Measurements from ENCODE around the gene LRRC8E.
"Not testable (repeated sequence)": the region's sequence is repeated elsewhere in the genome, so short reads cannot be mapped to it uniquely, and the experiment has no call there.

Gene LRRC8E

DNA sequence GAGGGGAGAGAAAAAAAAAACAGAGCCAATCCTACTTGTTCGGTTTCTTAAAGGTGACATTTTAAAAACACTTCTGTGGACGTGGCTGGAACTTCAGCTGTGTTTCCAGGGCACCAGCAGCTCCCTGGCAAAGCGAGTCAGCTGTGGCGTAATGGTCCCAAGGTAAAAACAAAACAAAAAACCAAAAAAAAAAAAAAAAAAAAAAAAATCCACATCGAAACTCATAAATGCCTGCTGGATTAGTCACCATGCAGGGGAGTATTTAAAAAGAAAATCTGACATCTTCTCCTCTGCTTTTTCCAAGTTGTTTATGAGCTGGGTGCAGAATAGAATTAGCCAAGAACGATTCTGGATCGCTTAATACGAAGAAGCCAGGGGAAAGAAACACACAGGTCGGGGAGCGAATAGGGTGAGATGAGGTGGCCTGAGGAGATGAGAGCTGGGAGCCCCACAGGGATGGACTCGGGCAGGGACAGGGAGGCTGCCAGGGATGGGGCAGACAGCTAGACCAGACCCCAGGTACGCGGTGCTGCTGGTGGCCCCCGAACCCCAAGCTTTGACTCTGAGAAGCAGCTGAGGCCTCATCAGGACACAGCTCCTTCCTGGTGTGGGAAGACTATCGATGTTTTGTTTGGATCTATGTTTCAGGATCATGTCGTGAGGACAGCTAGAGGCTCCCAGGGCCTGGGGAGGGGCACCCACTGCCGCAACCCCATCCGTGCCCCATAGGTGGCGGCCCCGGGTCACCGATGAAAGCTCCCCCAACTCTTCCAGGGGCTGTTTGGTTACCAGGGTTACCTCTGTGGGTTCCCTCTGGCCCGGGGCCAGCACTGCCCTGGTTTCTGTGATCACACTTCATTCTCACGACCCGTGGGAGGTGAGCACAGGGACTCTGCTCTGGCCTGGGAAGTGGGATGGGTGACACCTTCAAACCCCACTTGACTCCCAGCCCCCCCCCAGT is 40.7 kb downstream of the LRRC8E start:
- peak in 1 of 2 donors; percentile 48 for DNase-seq (ENCODE audit: low read depth in 2 of 2, low spot score in 1 of 2)

DNA sequence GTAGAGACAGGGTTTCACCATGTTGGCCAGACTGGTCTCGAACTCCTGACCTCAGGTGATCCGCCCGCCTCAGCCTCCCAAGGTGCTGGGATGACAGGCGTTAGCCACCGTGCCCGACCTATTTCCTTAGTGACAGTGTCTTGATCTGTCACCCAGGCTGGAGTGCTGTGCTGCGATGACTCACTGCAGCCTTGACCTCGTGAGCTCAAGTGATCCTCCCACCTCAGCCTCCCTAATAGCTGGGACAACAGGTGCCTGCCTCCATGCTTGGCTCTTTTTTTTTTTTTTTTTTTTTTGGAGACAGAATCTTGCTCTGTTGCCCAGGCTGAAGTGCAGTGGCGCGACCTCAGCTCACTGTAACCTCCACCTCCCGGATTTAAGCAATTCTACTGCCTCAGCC is 41.7 kb downstream of the LRRC8E start:
- not testable (repeated sequence) for DNase-seq (ENCODE audit: low read depth in 2 of 2, low spot score in 1 of 2)

DNA sequence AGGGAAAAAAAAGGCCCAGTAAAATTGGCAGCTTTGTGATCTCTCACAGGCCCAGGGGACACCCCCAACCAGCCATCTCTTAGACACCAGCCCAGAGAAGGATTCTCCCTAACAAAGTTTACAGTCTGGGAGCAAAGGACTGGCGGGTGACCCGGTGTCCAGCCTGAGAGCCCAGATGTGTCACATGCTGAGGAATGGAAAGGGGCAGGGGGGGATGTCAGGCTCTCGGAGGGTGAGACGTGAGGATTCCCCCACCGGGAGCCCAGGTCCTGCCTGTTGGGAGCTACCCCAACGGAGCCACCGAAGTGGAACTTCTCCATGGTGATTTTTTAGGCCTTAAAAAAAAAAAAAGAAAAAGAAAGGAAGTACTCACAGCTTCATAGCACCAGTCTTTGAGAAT is 42.5 kb downstream of the LRRC8E start:
- no peak for DNase-seq (ENCODE audit: low read depth in 2 of 2, low spot score in 1 of 2)

DNA sequence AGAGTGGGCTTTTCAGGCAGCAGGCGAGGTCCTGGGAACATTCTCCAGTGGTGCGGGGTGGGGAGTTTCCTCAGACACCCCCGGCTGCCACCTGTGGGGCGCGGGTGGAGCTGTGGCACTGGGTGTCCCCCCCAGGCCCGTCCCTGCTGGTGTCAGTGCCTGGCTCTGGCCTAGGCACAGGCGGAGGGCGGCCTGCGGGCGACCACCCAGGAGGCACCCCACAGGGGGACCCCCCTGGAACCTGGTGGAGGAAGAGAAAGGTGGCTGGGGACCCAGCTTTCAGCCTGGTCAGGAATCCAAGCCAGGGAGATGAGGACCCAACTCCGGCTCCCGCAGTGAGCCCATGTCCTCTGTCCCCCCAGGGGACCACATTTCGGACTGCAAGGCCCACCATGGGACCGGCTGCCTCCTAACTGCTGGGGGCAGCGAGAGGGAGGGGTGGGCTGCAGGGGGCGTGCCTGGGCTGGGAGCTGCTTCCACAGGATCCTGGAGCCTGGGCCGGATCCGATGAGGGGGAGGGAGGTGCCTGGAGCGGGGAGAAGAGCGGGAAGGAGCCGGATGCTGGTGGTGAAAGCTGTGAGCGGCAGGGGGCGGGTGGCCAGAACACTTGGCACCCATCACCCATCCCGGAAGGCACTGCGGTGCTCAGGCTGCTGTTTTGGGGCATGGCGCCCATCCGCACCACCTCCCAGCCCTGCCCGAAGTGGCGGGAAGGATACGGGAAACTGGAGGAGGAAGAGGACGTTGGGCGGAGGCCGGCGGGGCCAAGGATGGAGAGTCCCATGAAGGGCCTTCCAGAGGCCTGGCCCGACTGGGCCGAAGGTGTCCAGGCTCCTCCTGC is 43.1 kb downstream of the LRRC8E start:
- no peak for DNase-seq (ENCODE audit: low read depth in 2 of 2, low spot score in 1 of 2)

DNA sequence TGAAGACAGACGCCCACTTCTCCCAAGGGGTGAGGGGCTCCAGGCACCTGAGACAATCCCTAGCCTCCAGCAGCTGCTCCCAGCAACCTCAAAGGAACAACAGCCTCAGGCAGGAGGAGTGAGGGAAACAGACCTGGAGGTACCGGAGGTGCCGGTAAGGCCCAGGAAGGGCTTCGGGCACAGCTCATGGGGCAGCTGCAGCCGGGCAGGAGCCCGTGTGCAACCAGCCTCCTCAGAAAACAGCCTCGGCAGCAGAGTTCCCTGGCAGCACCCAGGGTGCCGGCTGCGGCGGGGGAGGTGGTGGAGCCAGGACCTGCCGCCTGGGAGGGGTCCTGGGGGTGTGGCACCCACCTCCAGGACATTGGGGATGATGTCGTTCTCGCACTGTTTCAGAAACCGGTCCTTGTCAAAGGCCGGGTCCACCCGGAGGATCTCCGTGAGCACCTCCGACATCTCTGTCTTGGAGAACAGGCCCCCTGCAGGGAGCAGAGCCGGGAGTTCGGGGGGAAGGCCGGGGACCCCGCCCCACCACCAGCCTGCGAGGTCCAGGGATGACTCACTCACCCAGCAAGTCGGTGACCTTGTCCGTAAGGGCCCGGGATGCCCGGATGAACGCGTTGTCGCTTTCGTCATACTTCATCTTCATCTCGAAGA is 44.1 kb downstream of the LRRC8E start:
- DNase-seq (ENCODE audit: low read depth in 2 of 2, low spot score in 1 of 2) = no peak

DNA sequence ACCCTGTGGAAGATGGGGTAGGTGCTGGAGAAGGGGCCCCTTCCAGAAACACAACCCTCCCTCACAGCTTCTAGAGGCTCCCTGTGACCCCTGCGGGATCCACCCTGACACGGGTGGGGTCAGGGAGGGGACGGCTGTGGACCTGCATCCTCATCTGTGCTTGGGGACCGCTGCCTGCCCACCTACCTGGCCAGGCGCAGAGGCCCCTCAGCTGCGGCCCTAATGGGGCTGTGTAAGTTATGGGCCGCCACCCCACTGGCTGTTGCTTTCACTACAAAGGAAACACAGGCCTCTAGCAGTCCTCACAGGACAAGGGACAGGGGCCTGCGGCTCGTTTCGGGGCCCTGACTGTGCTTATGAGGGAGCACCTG is 44.6 kb downstream of the LRRC8E start:
- DNase-seq (ENCODE audit: low read depth in 2 of 2, low spot score in 1 of 2) = no peak

DNA sequence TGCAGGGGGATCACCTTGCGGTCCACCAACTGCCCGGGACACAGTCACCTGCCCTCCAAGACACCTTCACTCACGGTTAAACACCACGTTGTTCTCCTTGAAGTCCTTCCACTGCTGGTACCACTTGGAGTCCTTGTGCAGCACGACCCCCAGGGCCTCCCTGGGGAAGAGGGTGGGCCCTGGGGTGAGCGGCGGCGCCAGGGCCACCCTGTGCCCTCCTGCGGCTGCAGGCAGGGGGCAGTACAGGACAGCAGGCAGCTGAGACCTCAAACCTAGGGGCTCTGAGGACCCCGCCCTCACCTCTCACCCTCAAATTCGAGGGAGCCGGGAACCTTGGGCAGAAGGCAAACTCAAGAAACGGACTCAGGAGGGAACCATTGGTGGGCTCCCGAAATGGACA is 45.1 kb downstream of the LRRC8E start:
- DNase-seq (ENCODE audit: low read depth in 2 of 2, low spot score in 1 of 2) = no peak

DNA sequence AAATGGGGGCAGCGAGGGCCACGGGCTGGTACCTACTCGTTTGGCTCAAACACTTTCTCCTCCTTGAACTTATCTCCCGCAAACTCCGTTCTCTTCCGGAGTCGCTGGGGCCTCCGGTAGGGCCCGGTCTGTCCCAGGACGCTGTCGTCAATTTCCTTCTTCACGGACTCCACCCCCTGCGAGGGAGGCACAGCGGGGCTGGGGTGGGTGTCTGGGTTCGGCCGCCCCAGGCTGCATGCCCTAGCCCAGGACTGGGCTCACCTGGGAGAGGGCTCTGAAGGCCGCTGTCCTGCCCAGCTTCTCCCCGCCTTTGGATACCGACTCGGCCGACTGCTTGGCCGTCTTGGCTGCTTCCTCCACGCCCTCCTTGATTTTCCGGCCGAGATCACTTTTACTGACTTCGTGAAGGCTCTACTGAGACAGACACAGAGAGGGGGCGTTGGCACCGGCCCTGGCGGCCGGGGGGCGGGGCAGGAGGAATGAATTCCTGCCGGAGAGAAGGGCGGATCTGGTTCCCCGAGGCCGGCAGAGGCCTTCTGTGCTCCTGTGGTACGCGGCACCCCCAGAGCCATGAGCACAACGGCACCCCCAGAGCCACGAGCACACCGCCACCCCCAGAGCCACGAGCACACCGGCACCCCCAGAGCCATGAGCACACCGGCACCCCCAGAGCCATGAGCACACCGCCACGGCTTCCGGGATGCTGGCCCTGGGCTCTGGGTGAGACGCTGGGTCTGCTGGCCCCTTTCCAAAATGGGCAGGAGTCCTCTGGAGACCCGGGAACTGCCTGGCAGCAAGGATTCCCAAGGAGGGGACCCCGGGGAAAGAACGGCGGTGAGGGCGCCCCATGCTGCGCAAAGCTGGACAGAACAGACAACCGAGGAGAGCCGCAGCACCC is 45.8 kb downstream of the LRRC8E start:
- no peak for DNase-seq (ENCODE audit: low read depth in 2 of 2, low spot score in 1 of 2)

DNA sequence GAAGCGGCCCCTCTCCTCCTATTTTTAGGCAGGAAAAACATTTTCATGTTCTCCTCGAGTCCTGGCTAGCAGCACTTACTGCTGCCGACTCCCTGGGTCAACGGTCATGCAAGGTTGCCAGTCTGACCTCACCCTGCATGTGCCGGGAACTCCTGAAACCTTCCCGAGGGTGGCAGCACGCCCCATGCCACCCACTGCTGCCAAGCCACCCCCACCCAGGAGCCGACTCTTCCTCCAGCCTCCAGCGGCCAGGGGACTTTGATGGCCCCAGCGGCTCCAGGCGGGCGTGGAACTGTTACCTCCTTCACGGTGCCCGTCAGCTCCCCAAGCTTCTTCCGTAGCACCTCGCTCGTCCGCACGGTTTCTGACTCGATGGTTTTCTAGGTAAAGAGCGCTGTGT is 46.5 kb downstream of the LRRC8E start:
- DNase-seq (ENCODE audit: low read depth in 2 of 2, low spot score in 1 of 2) = no peak

DNA sequence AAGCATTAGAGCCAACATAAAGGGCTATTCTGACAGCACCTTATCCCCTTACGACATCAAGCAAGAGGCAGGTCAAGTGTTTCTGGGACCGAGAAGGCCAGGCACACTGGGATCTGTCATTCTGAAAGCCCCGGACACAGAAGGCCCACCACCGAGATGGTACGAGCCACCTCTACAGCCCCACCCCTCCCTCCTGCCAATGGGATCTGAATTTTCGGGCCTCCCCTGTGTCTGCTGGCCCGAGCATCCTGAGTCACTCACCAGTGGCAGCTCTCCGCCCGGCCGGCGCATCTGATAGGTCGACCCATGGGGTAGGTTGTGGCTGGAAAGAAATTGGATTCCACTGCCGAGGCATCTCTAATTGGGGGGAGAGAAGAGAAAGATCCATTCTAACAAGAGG is 52.5 kb downstream of the LRRC8E start:
- no peak for DNase-seq (ENCODE audit: low read depth in 2 of 2, low spot score in 1 of 2)

DNA sequence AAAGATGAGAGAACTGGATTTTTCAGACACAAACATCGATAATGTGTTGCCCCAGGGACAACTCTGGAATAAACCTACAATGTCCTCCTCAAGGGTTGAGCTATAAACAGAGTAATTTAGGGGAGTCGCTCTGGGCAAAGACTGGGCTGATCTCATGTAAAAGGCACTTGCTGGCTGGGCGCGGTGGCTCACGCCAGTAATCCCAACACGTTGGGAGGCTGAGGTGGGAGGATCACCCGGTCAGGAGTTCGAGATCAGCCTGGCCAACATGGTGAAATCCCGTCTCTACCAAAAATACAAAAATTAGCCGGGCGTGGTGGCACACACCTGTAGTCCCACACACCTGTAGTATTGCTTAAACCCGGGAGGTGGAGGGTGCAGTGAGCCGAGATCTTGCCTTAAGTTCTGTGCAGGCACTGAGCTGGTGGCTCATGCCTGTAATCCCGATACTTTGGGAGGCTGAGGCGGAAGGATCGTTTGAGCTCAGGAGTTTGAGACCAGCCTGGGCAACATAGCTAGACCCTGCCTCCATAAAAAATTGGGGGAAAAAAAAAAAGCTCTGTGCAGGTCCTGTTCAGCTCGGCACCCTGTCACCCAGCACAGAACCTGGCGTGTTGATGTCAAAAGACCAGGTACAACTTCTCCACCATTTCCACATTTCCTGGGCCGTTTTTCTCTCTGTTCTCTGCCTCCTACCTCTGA is 53.7 kb downstream of the LRRC8E start:
- DNase-seq (ENCODE audit: low read depth in 2 of 2, low spot score in 1 of 2) = no peak

DNA sequence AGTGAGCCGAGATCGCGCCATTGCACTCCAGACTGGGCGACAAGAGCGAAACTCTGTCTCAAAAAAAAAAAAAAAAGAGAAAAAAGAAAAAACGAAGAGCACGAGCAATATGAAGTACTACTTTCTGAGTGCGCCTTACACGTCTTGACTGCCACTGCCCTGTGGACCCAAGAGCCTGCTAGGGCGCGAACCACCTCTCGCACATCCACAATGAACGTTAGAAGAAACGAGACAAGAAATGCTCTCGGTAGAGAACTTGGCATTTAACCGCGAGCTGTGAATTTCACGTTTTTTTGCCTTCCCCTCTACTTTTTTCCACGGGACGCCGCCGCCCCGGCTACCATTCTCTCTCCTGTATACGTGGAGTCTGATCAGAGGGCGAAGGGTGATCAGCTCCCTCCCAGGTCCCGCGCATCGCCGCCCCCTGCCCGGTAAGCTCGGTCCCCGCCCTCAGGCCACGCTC is 54.7 kb downstream of the LRRC8E start:
- DNase-seq (ENCODE audit: low read depth in 2 of 2, low spot score in 1 of 2) = no peak

DNA sequence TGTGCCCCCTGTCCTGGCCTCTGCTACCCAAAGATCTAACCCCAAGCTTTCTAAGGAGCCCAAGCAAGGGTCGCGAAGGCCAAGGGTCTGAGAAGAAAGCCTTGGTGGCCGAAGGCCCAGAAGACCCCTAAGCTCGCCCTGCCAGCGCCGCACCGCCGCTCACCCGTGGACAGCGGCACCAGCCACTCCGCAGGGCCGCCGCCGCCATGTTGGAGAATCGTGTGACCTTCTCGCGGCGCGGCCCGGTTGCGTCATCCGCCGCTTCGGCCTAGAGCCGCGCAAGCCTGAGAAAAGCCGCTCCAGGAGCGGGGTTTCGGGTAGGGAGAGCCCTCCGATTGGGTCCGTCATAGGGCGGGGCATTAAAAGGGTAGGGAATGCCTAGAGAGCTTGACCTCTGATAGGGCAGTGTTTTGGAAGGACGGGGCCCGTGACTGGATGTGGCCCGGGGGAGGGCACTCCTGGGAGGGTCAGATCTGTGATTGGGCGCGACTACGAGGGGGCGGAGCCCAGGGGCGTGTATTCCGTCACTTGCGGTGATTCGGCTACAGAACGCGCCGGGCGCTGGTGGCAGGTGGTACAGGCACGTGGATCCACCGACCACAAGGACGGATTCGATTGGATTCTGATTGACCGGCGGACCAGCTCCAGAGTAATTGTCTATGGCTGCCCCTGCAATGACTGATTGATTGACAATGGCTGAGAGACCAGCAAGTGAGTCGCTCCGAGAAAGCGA is 55.3 kb downstream of the LRRC8E start, which contains the start of gene TIMM44:
TIMM44 (minus strand) TSS at position 223 of the 733 bp plus-strand sequence; CDS start at position 208, 15 bp downstream.
- DNase-seq (ENCODE audit: low read depth in 2 of 2, low spot score in 1 of 2) = peak; percentile 92 to 97

DNA sequence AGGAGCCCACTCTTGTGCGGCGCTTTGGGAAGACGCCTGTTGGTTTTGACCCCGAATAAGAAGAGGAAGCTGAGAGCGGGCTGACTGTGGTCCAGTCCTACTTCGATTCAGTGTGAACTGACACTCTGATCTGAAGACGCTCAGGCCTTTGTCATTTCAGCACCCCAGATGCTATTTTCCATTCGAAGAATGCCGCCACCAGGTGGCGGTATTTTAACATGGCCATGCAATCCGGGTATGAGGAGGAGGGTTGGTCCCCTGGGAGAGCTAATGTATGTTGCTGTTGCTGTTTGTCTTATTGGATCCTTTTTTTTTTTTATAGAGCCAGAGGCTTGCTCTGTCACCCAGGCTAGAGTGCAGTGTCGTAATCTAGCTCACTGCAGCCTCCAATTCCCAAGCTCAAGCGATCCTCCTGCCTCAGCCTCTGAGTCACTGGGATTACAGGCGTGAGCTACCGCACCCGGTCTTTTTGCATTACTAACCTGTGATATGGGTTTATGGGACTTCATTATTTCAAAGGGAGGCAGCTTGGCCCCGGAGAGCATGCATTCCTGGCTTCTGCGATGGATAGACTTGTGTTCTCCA is 56.0 kb downstream of the LRRC8E start:
- DNase-seq (ENCODE audit: low read depth in 2 of 2, low spot score in 1 of 2) = peak; percentile 70 to 72

DNA sequence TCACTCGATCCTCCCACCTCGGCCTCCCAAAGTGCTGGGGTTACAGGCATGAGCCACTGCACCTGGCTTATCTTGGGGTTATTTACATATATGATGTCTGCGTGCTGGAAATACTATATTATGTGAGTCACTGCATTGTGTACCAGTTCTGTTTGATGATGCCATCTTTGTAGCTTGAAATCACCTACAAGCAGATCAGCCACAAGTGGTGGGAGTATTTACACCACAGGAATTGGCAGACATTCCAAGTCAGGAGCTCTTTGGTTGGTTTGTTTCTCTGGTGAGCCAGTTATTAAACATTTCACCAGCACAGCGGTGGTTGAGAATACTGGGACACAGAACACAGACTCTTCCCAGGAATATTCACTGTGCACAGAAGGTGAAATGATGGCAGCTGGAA is 59.6 kb downstream of the LRRC8E start:
- no peak for DNase-seq (ENCODE audit: low read depth in 2 of 2, low spot score in 1 of 2)
